HG03060 (cell line): Measurements from ENCODE around the gene ERP44.
"Not testable (repeated sequence)": the region's sequence is repeated elsewhere in the genome, so short reads cannot be mapped to it uniquely, and the experiment has no call there.

ENCODE experiments used
- ATAC-seq: cut with Tn5 transposase; IDR thresholded peaks from one replicate; pipeline ENCODE4 v1.9.1; 2021; ENCODE audit warnings: low read depth, moderate number of reproducible peaks; ENCODE audit not compliant: unreplicated experiment

ERP44 gene

DNA sequence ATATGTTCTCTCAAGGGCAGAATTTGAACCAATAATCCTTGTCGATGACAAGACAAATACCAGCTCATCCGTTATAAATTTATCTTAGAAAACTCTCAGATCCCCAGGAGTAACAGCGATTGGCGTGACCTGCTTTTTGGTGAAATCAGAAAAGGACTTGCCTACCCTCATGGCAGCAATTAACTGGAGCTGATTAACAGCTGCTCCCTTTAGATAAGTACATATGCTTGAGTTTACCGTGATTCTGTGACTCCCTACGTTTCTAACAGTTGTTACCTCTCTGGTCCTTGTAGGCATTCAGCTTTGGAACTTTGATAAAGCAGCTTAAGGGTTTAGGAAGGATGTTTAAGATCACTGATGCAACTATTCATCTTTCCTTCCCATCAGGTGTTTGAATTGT is 2.8 kb upstream of the ERP44 start:
- no peak for ATAC-seq

DNA sequence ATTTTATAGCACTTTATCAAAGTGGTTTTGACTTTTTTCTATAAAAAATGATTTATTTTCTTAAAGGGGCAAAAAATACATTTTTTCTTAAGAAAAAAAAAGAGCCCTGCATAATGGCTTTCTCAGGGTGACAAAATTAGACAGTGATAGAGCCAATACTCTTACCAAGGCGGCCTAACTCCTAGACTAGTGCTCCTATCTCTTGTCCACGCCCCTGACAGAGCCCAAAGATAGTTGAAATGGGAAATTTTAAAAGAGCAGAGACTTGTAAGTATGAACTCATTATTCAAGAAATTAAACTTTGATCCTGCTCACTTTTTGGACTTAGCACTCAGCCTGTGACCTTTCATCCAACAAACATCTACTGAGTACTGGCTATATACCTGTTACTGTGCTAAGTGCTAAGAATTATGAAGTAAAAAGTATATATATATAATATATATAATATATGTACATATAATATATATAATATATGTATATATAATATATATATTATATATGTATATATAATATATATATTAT is 1.4 kb upstream of the ERP44 start:
- ATAC-seq: no peak

DNA sequence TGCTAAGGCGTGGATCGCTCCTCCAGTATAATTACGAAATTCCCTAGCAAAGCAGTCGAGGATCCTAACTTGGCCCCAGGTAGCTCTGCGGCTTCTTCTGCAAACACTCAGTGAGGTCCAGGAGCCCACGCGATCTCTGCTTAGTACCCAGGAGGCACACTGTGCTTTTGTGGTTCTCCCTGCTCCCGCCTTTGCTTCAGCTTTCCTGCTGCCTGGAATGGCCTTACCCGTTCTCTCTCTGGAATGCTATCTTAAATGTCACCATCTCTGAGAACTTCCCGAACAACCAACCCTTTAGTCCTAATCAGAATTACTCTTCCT is 882 bp upstream of the ERP44 start:
- no peak for ATAC-seq

DNA sequence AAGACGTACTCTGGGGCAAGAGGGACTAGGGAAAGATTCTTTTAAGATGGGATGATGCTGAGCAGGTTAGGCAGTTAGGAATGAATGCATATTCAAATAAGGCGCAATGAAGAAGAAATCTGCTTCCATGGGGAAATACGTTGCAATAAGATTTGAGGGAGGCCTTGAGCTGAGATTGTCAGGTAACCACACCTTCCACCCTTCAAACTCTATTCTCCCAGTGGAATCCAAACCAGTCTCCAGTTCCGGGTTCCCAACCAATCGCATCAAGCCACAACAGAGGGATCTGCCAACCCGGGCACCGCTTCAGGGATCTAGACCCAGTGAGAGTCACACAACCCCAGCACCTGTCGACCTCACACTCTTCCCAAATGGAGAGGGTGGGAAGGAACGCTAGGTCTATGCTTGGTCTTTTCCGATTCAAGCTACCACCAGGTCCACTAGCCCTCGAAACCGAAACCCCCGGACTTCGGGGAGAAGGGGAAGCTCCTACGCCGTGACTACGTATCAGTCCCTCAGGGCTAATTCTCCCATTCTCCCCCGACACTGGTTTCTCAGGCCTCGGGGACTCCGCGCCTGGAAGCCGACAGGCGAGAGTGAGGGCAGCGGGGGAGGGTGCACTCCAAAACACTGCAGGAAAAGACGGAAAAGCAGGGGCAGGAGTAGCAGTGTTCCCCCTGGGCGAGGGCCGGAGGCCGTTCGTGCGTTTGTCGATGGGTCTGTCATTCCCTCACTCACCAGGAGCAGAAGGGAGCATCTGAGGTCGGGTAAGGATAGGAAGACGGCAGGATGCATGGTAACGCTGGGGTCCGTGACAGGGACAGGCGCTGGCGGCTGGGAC is 534 bp downstream of the ERP44 start:
- no peak for ATAC-seq

DNA sequence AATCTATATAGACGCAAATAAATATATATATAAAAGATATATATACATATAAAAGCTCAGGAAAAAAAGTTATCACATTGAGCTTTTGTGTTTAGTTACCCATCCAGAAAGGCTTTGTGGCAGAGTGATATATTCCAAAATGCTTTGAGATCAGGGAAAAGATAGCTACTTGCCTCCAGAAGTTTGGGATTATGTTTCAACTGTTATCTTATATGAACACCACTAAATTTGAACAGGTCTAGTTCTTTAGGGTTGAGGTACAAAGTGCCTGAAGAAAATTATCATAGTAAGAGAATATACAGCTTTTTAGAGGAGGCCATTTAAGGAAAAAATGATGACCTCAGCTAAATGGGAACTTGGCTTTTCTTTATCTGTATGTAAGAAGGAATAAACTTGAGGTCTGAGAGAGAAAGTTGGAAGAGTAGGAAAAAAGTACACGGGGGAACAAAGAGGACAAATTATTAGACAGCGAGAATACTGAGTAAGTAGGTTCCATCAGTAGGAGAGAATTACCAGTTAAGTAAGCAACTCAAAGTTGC is 2.4 kb downstream of the ERP44 start:
- no peak for ATAC-seq

DNA sequence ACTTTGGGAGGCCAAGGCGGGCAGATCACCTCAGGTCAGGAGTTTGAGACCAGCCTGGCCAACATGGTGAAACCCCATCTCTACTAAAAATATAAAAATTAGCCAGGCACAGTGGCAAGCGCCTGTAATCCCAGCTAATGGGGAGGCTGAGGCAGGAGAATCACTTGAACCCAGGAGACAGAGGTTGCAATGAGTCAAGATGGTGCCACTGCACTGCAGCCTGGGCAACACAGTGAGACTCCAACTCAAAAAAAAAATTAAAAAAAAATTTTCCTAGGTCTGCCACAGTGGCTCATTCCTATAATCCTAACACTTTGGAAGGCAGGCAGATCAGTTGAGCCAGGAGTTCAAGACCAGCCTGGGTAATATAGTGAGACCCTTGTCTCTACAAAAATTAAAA is 4.4 kb downstream of the ERP44 start:
- not testable (repeated sequence) for ATAC-seq

DNA sequence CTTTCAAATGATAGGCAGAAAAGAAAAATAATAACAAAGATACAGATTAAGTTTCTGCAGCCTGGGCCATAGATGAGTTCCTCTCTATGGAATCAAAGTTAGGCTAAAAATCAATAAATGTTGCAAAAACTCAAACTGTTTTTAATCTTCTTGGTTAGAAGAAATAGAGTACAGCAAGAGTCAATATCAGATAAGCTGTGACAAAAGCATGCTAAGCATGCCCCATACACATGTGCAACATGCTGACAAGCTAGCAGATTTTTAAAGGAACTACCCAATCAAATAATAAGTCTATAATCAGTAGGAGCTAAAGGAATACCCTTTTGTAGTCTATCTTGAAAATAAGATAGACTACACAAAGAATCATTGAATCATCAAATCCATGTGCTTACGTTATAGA is 6.7 kb downstream of the ERP44 start:
- no peak for ATAC-seq

DNA sequence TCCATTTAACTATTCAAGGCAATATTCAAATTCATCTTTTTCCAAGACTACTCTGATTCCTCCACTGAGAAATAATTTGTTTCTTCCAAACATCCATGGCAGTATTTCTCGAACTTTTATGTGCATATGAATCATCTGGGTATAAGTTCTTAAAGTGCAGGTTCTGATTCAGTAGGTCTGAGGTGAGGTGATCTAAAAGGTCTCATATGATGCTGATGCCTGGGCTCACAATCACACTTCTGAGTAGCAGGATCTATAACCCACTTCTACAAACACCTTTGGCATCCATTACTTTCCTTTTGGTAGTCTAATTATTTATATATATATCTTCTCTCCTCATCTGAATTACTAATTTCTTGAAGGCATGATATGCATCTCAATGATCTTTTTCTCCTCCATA is 7.2 kb downstream of the ERP44 start:
- ATAC-seq: no peak

DNA sequence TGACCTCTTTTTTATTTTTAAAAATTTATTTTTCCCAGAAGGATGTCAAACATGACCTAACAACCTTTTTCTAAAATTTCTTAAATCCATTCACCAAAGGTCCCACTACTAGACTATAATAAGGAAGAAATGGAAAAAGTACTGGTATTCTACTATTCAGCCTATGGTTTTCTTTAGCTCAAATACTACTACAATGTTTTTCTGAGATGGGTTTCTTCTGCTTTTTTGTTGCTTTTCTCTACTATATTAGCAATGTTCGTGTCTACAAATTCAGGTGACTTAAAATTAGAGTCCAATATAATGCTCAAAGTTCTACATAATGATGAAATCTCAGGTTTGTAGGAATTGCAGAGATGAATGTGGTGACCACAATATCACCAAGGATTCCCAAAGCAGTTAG is 7.9 kb downstream of the ERP44 start:
- no peak for ATAC-seq

DNA sequence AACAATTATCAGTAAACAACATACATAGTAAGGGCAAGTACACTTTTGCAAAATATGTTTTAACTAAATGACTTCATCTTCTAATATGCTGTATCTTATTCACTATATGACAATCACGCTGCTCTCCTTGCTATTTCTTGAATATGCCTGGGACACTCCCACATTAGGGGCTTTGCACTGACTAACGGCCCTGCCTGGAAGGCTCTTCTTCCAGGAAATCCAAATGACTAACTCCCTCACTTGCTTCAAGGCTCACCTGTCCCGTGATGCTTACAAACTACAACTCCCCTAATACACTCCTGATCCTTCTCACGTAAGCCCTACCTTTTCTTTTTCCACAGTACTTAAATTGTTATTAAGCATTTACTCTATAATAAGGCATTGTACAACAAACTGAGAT is 10.6 kb downstream of the ERP44 start:
- ATAC-seq: no peak

DNA sequence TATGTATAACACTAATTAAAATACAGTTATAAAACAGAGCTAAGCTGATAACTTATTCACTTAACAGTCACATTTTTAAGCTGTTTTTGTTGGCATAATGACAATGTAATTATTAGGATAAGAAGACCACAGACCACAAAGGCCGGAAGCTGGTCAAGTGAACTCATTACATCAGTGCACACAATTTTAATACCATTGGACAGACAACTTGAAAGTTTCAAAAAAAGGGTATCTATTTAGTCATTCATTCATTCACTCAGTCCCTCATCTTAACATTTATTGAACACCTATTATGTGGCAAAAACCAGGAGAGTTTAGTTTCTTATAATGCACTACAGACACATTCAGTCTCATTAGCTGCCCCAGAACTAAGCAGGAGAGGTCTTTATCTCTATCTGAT is 11.6 kb downstream of the ERP44 start:
- no peak for ATAC-seq

DNA sequence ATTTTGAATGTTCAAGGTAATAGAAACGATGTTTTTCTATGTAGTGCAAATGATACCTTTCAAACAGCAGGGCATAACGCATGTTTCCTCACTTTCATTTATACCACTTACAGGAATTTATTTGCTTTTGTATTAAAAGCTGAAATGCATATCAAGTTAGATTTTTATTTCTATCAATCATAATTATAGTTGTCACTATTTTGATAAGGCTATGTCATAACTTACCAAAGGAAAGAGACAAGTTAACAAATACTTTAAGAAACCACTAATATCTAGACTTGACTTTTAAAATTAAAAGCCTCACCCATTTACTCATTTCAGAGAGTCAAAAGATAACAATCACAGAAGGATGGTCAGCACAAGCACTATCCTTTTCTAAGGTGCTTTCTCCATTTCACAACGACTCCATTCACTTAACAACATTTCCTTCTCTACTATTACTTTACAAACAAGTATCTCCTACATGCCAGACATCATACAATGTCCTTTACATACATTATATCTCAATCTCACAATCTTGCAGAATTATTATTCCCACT is 12.6 kb downstream of the ERP44 start:
- ATAC-seq: no peak

DNA sequence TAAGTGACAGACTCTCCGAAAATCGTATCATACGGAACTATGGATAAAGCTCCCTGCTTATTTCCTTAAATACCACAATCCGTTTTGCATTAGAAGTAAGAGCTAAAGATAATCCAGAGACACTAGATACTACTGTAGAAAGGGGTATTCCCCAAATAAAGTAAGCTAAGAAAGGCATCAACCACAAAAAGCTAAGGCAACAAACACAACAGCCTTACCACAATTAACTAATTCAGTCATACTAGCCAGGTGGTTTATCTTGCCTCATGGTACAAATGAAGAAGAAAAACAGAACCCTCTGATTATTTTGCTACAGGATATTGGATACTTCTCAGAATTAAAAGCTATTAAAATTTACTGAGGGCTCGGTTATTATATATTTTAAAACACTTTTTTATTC is 14.1 kb downstream of the ERP44 start:
- ATAC-seq: peak; percentile 87

DNA sequence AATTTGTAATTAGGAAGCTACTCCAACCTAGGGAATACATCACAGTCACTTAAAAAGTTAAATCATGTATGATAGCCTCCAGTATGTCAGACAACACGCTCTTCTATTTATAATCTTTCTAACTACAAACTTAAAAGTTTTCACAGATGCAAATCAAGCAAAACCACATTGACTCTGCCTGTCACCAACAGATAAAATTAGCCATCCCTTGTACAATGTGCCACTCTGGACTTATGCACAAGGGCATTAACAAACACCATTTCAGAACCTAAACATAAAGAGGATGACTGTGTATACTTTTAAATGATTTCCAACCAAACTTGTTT is 14.7 kb downstream of the ERP44 start:
- peak; percentile 29 for ATAC-seq

DNA sequence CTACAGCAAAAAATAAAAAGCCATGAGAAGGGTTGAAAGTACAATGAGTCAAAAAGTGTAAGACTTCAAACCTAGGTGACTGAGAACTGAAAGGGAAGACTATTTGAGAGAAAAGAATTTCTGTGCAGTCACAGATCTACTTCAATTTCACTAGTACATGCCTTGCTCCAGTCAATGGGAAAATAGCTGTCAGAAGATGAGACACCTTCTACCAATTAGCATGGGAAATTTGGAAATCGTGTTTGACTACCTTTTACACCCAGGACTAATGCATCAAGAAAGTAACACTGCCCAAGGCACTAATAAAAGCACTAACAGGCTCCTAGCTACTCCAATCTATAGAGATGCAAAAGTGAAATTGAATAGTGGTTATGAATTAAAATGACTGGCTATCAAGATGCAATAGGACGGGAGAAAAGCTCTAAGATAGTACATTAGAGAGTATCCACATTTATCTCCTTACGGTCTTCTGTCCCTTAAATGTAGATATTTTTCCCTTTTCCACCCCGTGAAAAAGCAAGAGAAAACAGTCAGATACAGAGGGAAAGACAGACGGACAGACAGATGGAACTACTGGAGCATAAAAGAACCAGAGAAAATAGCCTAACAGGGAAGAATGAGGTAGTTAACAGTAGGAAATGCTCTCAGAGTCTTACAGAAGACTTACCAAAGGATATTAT is 15.2 kb downstream of the ERP44 start:
- peak; percentile 20 for ATAC-seq

DNA sequence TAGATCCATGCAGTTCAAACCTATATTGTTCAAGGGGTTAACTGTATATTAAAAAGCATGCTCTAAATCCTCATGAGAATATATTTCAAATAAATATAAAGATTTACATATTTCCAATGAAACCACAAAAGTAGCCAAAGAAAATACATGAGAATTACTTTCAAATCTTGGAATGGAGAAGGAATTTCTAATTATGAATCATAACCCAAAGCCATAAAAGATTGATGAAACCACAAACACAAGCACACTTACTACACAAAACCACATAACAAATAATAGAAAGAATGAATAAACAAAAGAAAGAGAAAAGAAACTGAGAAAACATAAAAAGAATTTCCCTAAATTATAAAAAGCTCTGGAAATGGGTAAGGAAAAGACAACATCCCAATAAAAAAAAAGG is 16.0 kb downstream of the ERP44 start:
- no peak for ATAC-seq

DNA sequence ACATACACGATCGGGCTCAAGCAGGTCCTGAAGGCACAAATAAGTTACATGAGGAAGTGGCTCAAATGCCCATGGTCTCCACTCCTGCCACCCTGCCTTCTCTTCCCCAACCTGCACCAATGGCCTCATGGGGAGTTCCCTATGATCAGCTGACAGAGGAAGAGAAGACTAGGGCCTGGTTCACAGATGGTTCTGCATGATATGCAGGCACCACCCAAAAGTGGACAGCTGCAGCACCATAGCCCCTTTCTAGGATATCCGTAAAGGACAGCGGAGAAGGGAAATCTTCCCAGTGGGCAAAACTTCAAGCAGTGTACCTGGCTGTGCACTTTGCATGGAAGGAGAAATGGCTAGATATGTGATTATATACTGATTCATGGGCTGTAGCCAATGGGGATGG is 22.5 kb downstream of the ERP44 start:
- not testable (repeated sequence) for ATAC-seq

DNA sequence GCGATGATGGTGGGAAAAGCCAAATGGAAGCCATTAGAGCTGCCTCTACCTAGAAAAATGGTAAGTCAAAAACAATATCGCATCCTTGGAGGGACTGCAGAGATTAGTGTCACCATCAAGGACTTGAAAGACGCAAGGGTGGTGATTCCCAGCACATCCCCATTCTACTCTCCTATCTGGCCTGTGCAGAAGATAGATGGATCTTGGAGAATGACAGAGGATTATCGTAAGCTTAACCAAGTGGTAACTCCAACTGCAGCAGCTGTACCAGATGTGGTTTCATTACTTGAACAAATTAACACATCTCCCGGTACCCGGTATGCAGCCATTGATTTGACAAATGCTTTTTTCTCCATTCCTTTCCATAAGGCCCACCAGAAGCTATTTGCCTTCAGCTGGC is 23.8 kb downstream of the ERP44 start:
- ATAC-seq: no peak

DNA sequence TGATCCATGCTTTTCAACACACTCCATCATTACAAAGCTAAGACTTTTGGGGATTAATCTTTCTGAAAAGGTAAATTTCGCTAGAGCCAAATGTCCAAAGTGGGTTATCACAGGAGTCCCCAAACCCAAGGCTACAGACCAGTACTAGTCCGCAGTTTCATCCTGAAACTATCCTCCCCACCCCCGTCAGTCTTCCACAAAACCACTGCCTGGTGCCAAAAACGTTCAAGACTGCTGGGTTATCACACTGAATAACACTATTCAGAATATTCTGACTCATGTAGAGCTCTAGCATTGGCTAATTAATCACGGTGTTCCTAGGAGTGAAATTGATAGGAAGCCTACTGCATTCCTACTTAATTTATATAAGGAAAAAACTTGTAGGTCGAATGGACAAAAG is 24.7 kb downstream of the ERP44 start:
- ATAC-seq: no peak

DNA sequence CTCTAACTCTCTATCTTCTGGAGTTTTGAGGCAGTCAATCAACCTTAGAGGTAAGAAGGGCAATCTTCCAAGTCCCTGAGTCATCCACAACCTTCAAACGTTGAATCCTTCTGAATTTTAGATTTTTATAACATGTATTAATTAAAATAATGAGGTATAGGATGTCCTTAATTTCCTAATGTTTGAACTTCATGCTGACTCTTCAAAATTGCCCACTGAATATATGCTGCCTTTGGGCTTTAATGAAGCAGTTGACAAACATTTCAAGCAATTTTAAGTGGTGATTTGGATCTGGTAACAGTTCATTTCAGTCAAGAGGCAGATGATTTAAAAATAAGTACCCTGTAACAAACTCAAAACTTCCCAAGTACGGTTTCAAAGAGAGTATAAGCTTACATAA is 26.0 kb downstream of the ERP44 start:
- ATAC-seq: no peak

DNA sequence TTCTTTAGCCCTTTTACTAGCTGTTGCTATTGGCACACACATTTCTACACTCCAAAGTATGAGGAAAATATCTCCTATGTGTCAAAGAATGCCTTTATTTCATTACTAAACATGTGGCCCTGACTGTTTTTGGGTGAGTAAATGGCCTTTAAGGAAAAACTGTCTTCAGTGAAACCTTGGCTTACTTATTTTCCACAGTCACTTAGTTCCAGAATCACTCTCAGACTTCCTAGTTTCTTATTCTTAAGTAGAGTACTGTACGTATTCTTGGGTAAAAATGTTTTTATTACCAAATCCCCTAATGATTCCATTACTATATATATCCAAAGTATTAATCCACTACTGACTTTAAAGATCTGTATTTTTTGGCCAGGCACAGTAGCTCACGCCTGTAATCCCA is 27.5 kb downstream of the ERP44 start:
- no peak for ATAC-seq
